A673 (cell line): ENCODE measurements around the gene PON3. TPM values are rescaled to one million over a fixed set of nuclear protein-coding genes. Genes with fewer than 3 reads are reported as not detected.

Experiments
- BruUV-seq: library from RNA; stranded (reverse); fragments of 400-500 nt; replicated peaks from 2 replicates; lab custom pipeline; 2021; lab: Mats Ljungman, UMichigan
- CTCF ChIA-PET: fragments of 300-600 bp; sonication (Branson Sonifier 250); formaldehyde crosslinking; loops from one replicate; lab custom pipeline; 2022; ENCODE audit warnings: antibody characterized with exemption; lab: Charles Lee
- POLR2A ChIA-PET: fragments of 300-600 bp; sonication (Branson Sonifier 250); formaldehyde crosslinking; loops from one replicate; lab custom pipeline; 2022; ENCODE audit warnings: antibody characterized with exemption; ENCODE audit not compliant: low non-redundant PET; lab: Charles Lee
- DNase-seq: peaks from one replicate; pipeline ENCODE4 v3.0.0-alpha.2; 2015; ENCODE audit warnings: low spot score
- H3K27ac ChIP-seq: fragments of 200-600 bp; sonication (generic); 2 replicates; pipeline ENCODE4 v1.5.1; 2016; ENCODE audit warnings: mixed run types, low read depth, mild to moderate bottlenecking, mixed read lengths, antibody characterized with exemption, low read length; ENCODE audit not compliant: poor library complexity, severe bottlenecking
- H3K27me3 ChIP-seq: fragments of 200-600 bp; sonication (generic); replicated peaks from 2 replicates; pipeline ENCODE4 v1.6.1; 2017; ENCODE audit warnings: mixed run types, low read depth, mild to moderate bottlenecking, mixed read lengths, antibody characterized with exemption, low read length; ENCODE audit not compliant: insufficient read depth, poor library complexity
- H3K36me3 ChIP-seq: fragments of 200-600 bp; sonication (generic); 2 replicates; pipeline ENCODE4 v1.6.1; 2016; ENCODE audit warnings: mixed run types, mild to moderate bottlenecking, mixed read lengths, antibody characterized with exemption, low read length; ENCODE audit not compliant: insufficient read depth, poor library complexity, severe bottlenecking
- H3K4me1 ChIP-seq: fragments of 200-600 bp; sonication (generic); 2 replicates; pipeline ENCODE4 v1.6.1; 2017; ENCODE audit warnings: mixed run types, mild to moderate bottlenecking, mixed read lengths, antibody characterized with exemption, low read length; ENCODE audit not compliant: insufficient read depth, poor library complexity, severe bottlenecking
- H3K4me3 ChIP-seq: fragments of 200-600 bp; sonication (generic); 2 replicates; pipeline ENCODE4 v1.5.1; 2016; ENCODE audit warnings: low read depth, mixed run types, mild to moderate bottlenecking, mixed read lengths, low read length; ENCODE audit not compliant: poor library complexity, severe bottlenecking
- H3K9me3 ChIP-seq: fragments of 200-600 bp; sonication (generic); 2 replicates; pipeline ENCODE4 v1.6.1; 2016; ENCODE audit warnings: mixed run types, low read depth, mild to moderate bottlenecking, mixed read lengths, antibody characterized with exemption, low read length; ENCODE audit not compliant: poor library complexity, severe bottlenecking
- EZH2 ChIP-seq: fragments of 200-600 bp; sonication (generic); IDR thresholded peaks from 2 replicates; pipeline ENCODE4 v1.6.1; 2017; ENCODE audit warnings: borderline replicate concordance, low read depth, mild to moderate bottlenecking, mixed read lengths, antibody characterized with exemption, low read length; ENCODE audit not compliant: poor library complexity, severe bottlenecking
- intact Hi-C: fragments of 100-400 bp; cut with micrococcal nuclease; formaldehyde crosslinking; loops from one replicate; pipeline ENCODE4 v1.10.0; 2022; ENCODE audit not compliant: unreplicated experiment
- total RNA-seq: library from RNA; stranded (reverse); gene quantifications from 2 replicates; pipeline ENCODE4 v1.2.3, GENCODE V29; 2021
- TF ChIP-seq, protein P1 (sequence below): fragments of 300-800, 200-600 bp; sonication (generic); conservative IDR thresholded peaks from 2 replicates; pipeline ENCODE4 v1.5.1; 2017; ENCODE audit warnings: low read depth, mild to moderate bottlenecking, antibody characterized with exemption, low read length, moderate library complexity, mixed read lengths

The PON3 gene
- total RNA-seq, 1 experiment from 2014 or later = not detected

DNA sequence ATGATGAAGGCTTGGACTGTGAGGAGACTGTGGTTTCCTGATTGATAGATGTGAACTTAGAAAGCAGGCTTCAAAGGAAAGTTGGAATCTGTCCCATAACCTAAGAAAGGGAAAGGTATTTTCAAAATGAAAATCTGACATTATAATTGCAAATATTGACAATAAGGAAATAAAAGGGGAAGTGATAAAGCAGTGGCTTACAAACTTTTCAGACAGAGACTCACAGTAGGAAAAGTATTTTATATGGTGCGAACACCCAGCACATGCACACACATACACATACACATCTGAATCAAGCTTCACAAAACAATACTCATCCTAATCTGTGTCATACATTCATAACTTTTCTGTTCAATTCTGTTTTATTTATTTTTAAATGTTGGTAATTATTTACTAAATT is 76.6 kb downstream of the PON3 start:
- BruUV-seq = no TSS peak
- Histone ChIP-seq H3K4me1 (no peaks in the 10 kb centered on the region), H3K4me3 (no peak overlapping the region), H3K27me3 (no peaks in the 10 kb centered on the region), H3K36me3 (no peaks in the 10 kb centered on the region), H3K9me3 (no peaks in the 10 kb centered on the region), H3K27ac (no peak overlapping the region)
- TF ChIP-seq, protein P1, sequence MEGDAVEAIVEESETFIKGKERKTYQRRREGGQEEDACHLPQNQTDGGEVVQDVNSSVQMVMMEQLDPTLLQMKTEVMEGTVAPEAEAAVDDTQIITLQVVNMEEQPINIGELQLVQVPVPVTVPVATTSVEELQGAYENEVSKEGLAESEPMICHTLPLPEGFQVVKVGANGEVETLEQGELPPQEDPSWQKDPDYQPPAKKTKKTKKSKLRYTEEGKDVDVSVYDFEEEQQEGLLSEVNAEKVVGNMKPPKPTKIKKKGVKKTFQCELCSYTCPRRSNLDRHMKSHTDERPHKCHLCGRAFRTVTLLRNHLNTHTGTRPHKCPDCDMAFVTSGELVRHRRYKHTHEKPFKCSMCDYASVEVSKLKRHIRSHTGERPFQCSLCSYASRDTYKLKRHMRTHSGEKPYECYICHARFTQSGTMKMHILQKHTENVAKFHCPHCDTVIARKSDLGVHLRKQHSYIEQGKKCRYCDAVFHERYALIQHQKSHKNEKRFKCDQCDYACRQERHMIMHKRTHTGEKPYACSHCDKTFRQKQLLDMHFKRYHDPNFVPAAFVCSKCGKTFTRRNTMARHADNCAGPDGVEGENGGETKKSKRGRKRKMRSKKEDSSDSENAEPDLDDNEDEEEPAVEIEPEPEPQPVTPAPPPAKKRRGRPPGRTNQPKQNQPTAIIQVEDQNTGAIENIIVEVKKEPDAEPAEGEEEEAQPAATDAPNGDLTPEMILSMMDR = no peak
- TF ChIP-seq EZH2 = no peak
- ChIA-PET CTCF (no interaction called here), POLR2A (no interaction called here)
- intact Hi-C loops = no loop called here
- no peak for DNase-seq

DNA sequence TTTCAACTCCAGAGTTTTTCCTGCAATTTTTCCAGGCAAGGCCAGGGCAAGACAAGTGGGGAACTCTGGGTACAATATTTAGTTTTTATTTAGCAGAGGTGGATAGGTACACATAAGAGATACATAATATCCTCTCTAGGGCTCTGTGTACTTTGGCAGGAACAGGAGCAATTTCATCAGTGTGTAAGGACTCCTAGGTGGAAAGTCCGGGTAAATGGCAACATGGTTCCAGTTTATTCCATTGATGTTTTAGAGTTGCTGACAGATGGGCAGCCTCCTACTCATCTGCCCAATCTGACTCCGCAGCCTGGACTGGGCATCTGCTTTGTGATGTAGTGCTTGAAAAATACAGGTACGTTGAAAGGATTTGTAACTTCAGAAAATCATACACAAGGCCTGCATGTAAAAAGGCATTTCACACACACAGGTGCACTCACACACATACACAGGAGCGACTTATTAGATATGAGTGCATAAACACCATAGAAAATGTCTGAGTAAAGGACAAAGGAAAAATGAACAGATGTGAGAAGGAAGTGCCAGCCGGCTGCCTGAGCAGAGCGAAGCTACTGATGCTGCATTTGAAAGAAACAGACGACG is 77.6 kb downstream of the PON3 start:
- intact Hi-C loops = no loop called here
- H3K4me1 ChIP-seq = no peaks in the 10 kb centered on the region
- TF ChIP-seq EZH2 = no peak
- TF ChIP-seq, protein P1 = no peak
- CTCF ChIA-PET = no interaction called here
- H3K9me3 ChIP-seq = no peaks in the 10 kb centered on the region
- no peak overlapping the region for H3K4me3 ChIP-seq
- DNase-seq = no peak
- H3K27me3 ChIP-seq = no peaks in the 10 kb centered on the region
- H3K36me3 ChIP-seq = no peaks in the 10 kb centered on the region
- H3K27ac ChIP-seq = no peak overlapping the region
- no TSS peak for BruUV-seq
- POLR2A ChIA-PET = no interaction called here

DNA sequence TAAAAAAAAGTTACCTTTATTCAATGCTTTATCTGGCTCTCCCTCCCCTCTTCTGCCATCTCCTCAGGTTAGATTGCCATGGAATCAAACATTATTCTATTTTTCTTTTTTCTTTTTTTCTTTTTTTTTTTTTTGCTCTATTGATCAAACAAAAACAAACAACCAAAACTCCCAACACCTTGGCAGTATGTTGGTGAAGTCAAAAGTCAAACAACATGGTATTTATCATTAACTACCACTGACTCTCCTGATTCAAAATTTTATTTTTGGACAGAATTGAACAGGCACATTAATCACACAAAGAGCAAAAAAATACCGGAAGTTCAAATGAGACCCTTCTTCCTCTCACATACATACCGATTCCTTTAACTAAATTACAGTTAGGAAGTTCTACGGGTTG is 78.2 kb downstream of the PON3 start:
- Histone ChIP-seq H3K9me3 (no peaks in the 10 kb centered on the region), H3K27me3 (no peaks in the 10 kb centered on the region), H3K36me3 (no peaks in the 10 kb centered on the region), H3K27ac (no peak overlapping the region), H3K4me3 (no peak overlapping the region), H3K4me1 (no peaks in the 10 kb centered on the region)
- no peak for DNase-seq
- no peak for TF ChIP-seq EZH2
- TF ChIP-seq, protein P1 = no peak
- no TSS peak for BruUV-seq
- CTCF ChIA-PET = no interaction called here
- intact Hi-C loops = no loop called here
- POLR2A ChIA-PET = no interaction called here
